ENCODE results near the gene KAZN. TPM values are rescaled to one million over a fixed set of nuclear protein-coding genes. Genes with fewer than 3 reads are reported as not detected.

Gene KAZN
- total RNA-seq, 1 experiment from 2014 or later = 2.4 TPM

- ChIA-PET CTCF (no interaction called here), POLR2A (no interaction called here)
- BruUV-seq (replicated peaks) = no TSS peak
- Histone ChIP-seq H3K27me3 (replicated peaks; ENCODE audit: control insufficient read depth, insufficient read depth, low read length) (no peaks in the 10 kb centered on the region; the same call in 1 of the 2 replicates), H3K4me3 (ENCODE audit: low read depth, low read length) (no peak overlapping the region), H3K36me3 (ENCODE audit: control insufficient read depth, insufficient read depth, low read length) (no peaks in the 10 kb centered on the region), H3K9me3 (no peaks in the 10 kb centered on the region), H3K4me1 (no peaks in the 10 kb centered on the region)
- H3K4me3 Mint-ChIP-seq (ENCODE audit: unreplicated experiment) = no peak overlapping the region
- H3K27me3 Mint-ChIP-seq (ENCODE audit: insufficient read depth, unreplicated experiment) = no peaks in the 10 kb centered on the region
- H3K4me1 Mint-ChIP-seq (ENCODE audit: low read depth, unreplicated experiment) = no peaks in the 10 kb centered on the region
- no peak overlapping the region for H3K27ac Mint-ChIP-seq (ENCODE audit: unreplicated experiment)
- no peak for TF ChIP-seq CTCF (IDR thresholded peaks at IDR 0.05; ENCODE audit: insufficient read depth in 1 of 2, low read depth in 1 of 2, low read length in 1 of 2, severe bottlenecking in 1 of 2, unreplicated experiment in 1 of 2)
- no peak for DNase-seq
- no peaks in the 10 kb centered on the region for H3K9me3 Mint-ChIP-seq (ENCODE audit: unreplicated experiment)
- intact Hi-C loops (cut with micrococcal nuclease; ENCODE audit: unreplicated experiment) = no loop called here
- no peaks in the 10 kb centered on the region for H3K36me3 Mint-ChIP-seq (ENCODE audit: insufficient read depth, unreplicated experiment)
Measured at GRCh38 chr1:14600405-14601112, 2.1 kb downstream of the KAZN start.

- CTCF ChIA-PET = no interaction called here
- no TSS peak for BruUV-seq (replicated peaks)
- H3K27ac Mint-ChIP-seq (ENCODE audit: unreplicated experiment) = no peak overlapping the region
- intact Hi-C loops (cut with micrococcal nuclease; ENCODE audit: unreplicated experiment) = no loop called here
- H3K9me3 Mint-ChIP-seq (ENCODE audit: unreplicated experiment) = no peaks in the 10 kb centered on the region
- POLR2A ChIA-PET = no interaction called here
- Histone ChIP-seq H3K4me1 (no peaks in the 10 kb centered on the region), H3K36me3 (ENCODE audit: control insufficient read depth, insufficient read depth, low read length) (no peaks in the 10 kb centered on the region), H3K9me3 (no peaks in the 10 kb centered on the region), H3K27me3 (replicated peaks; ENCODE audit: control insufficient read depth, insufficient read depth, low read length) (no peaks in the 10 kb centered on the region; the same call in 1 of the 2 replicates), H3K4me3 (ENCODE audit: low read depth, low read length) (no peak overlapping the region)
- H3K4me1 Mint-ChIP-seq (ENCODE audit: low read depth, unreplicated experiment) = no peaks in the 10 kb centered on the region
- H3K36me3 Mint-ChIP-seq (ENCODE audit: insufficient read depth, unreplicated experiment) = no peaks in the 10 kb centered on the region
- H3K27me3 Mint-ChIP-seq (ENCODE audit: insufficient read depth, unreplicated experiment) = no peaks in the 10 kb centered on the region
- H3K4me3 Mint-ChIP-seq (ENCODE audit: unreplicated experiment) = no peak overlapping the region
- DNase-seq = no peak
- no peak for TF ChIP-seq CTCF (IDR thresholded peaks at IDR 0.05; ENCODE audit: insufficient read depth in 1 of 2, low read depth in 1 of 2, low read length in 1 of 2, severe bottlenecking in 1 of 2, unreplicated experiment in 1 of 2)
Measured at GRCh38 chr1:14602136-14602535, 3.7 kb downstream of the KAZN start.

- no peak for DNase-seq
- Mint-ChIP-seq H3K4me1 (ENCODE audit: low read depth, unreplicated experiment) (no peaks in the 10 kb centered on the region), H3K9me3 (ENCODE audit: unreplicated experiment) (no peaks in the 10 kb centered on the region), H3K36me3 (ENCODE audit: insufficient read depth, unreplicated experiment) (no peaks in the 10 kb centered on the region), H3K27me3 (ENCODE audit: insufficient read depth, unreplicated experiment) (no peaks in the 10 kb centered on the region), H3K4me3 (ENCODE audit: unreplicated experiment) (no peak overlapping the region), H3K27ac (ENCODE audit: unreplicated experiment) (no peak overlapping the region)
- no peaks in the 10 kb centered on the region; the same call in 1 of the 2 replicates for H3K27me3 ChIP-seq (replicated peaks; ENCODE audit: control insufficient read depth, insufficient read depth, low read length)
- no peaks in the 10 kb centered on the region for H3K36me3 ChIP-seq (ENCODE audit: control insufficient read depth, insufficient read depth, low read length)
- CTCF ChIA-PET = no interaction called here
- H3K4me1 ChIP-seq = no peaks in the 10 kb centered on the region
- POLR2A ChIA-PET = no interaction called here
- no TSS peak for BruUV-seq (replicated peaks)
- intact Hi-C loops (cut with micrococcal nuclease; ENCODE audit: unreplicated experiment) = no loop called here
- no peaks in the 10 kb centered on the region for H3K9me3 ChIP-seq
- no peak overlapping the region for H3K4me3 ChIP-seq (ENCODE audit: low read depth, low read length)
- TF ChIP-seq CTCF (IDR thresholded peaks at IDR 0.05; ENCODE audit: insufficient read depth in 1 of 2, low read depth in 1 of 2, low read length in 1 of 2, severe bottlenecking in 1 of 2, unreplicated experiment in 1 of 2) = no peak
Measured at GRCh38 chr1:14603645-14604044, 5.2 kb downstream of the KAZN start.

Data from Caco-2 (cell line).